SK-N-SH treated with all-trans-retinoic acid at 6 μM for 48 hours (cell line): ENCODE data around the gene GFRA1.

Experiments
- SNAI2 ChIP-seq: fragments of 250-450 bp; sonication (Bioruptor Pico); IDR thresholded peaks from 2 replicates; pipeline ENCODE4 v1.5.0; 2020; ENCODE audit warnings: mild to moderate bottlenecking, moderate library complexity
- TCF4 ChIP-seq: fragments of 250-450 bp; sonication (Bioruptor Pico); IDR thresholded peaks from 2 replicates; pipeline ENCODE4 v1.8.0; 2021; ENCODE audit warnings: mild to moderate bottlenecking, moderate library complexity, borderline replicate concordance

GRCh38 chr10:116143673-116144222 is 129.3 kb downstream of the GFRA1 start:
- no peak for TF ChIP-seq SNAI2 (CRISPR knock-in tag)
- no peak for TF ChIP-seq TCF4 (CRISPR knock-in tag)
